B cell (primary cell): ENCODE results near the gene IRF9. TPM values are rescaled to one million over a fixed set of nuclear protein-coding genes. Genes with fewer than 3 reads are reported as not detected.

ENCODE experiments used
- ATAC-seq: fragments of 200-7000 bp; cut with Tn5 transposase; one replicate; pipeline ENCODE4 v1.10.0; 2021; ENCODE audit warnings: low read depth, mild to moderate bottlenecking, moderate number of reproducible peaks, moderate library complexity
- CTCF ChIA-PET: fragments of 350-600 bp; sonication (Branson Sonifier 250); formaldehyde crosslinking; loops from one replicate; lab custom pipeline; 2021; ENCODE audit warnings: antibody characterized with exemption, inconsistent platforms; lab: Charles Lee
- POLR2A ChIA-PET: fragments of 350-600 bp; sonication (Branson Sonifier 250); formaldehyde crosslinking; loops from one replicate; lab custom pipeline; 2021; ENCODE audit warnings: antibody characterized with exemption; lab: Charles Lee
- DNase-seq: peaks from one replicate; pipeline ENCODE4 v3.0.0; 2013
- H2AFZ ChIP-seq: 2 replicates; pipeline ENCODE4 v1.6.1; 2012; ENCODE audit warnings: mild to moderate bottlenecking, low read depth, low read length; ENCODE audit not compliant: insufficient read depth, poor library complexity, severe bottlenecking
- H3K27ac ChIP-seq, 2 donors: 1 replicate in 1 of 2; 2 replicates in 1 of 2; pipeline ENCODE4 v1.5.1; 2012 to 2013; ENCODE audit warnings: low read length in 2 of 2, mild to moderate bottlenecking in 2 of 2, moderate library complexity in 1 of 2
- H3K27me3 ChIP-seq, 4 experiments: fragments of 200-600 bp in 1 of 4; sonication (generic) in 1 of 4; replicated peaks in 1 of 4; 1 replicate in 2 of 4; 2 replicates in 2 of 4; pipeline versions ENCODE4 v1.6.1 to v1.7.0; 2013 to 2016; ENCODE audit warnings: low read length in 3 of 4, mild to moderate bottlenecking in 2 of 4, mixed read lengths in 1 of 4, moderate library complexity in 1 of 4; ENCODE audit not compliant: insufficient read depth in 4 of 4, control insufficient read depth in 3 of 4; ENCODE audit errors: control extremely low read depth in 1 of 4
- H3K36me3 ChIP-seq, 2 experiments: replicated peaks in 1 of 2; 1 replicate in 1 of 2; 2 replicates in 1 of 2; pipeline versions ENCODE4 v1.6.1 to v1.7.1; 2013; ENCODE audit warnings: low read length in 1 of 2; ENCODE audit not compliant: insufficient read depth in 2 of 2, control insufficient read depth in 1 of 2; ENCODE audit errors: control extremely low read depth in 1 of 2, extremely low read depth in 1 of 2
- H3K4me1 ChIP-seq, 2 donors: fragments of 200-600 bp in 1 of 2; sonication (generic) in 1 of 2; 1 replicate in 1 of 2; 2 replicates in 1 of 2; pipeline versions ENCODE4 v1.5.1 to v1.6.1; 2013 to 2017; ENCODE audit warnings: low read length in 2 of 2; ENCODE audit not compliant: control insufficient read depth in 2 of 2, insufficient read depth in 2 of 2
- H3K4me2 ChIP-seq: replicated peaks from 2 replicates; pipeline ENCODE3; 2012; ENCODE audit warnings: mild to moderate bottlenecking, low read depth, low read length; ENCODE audit not compliant: poor library complexity, severe bottlenecking
- H3K4me3 ChIP-seq, 5 experiments: fragments of 200-600 bp in 1 of 5; sonication (generic) in 1 of 5; 1 replicate in 3 of 5; 2 replicates in 2 of 5; pipeline versions ENCODE4 v1.5.1 to v1.7.0; 2011 to 2016; ENCODE audit warnings: low read length in 4 of 5, mild to moderate bottlenecking in 4 of 5, low read depth in 2 of 5, control low read depth in 1 of 5, moderate library complexity in 1 of 5; ENCODE audit not compliant: insufficient read depth in 1 of 5; ENCODE audit errors: control extremely low read depth in 1 of 5, extremely low read depth in 1 of 5
- H3K79me2 ChIP-seq: fragments of 200-600 bp; sonication (generic); one replicate; pipeline ENCODE4 v1.6.0; 2016; ENCODE audit warnings: low read length; ENCODE audit not compliant: control insufficient read depth, insufficient read depth
- H3K9ac ChIP-seq: fragments of 200-600 bp; sonication (generic); 2 replicates; pipeline ENCODE4 v1.6.1; 2017; ENCODE audit warnings: mild to moderate bottlenecking, low read length, moderate library complexity
- H3K9me3 ChIP-seq, 3 donors: one replicate each; pipeline versions ENCODE4 v1.6.1 to v1.7.1; 2013; ENCODE audit warnings: low read length in 2 of 3; ENCODE audit not compliant: control insufficient read depth in 2 of 3, insufficient read depth in 1 of 3; ENCODE audit errors: control extremely low read depth in 1 of 3
- H4K20me1 ChIP-seq: 2 replicates; pipeline ENCODE4 v1.6.0; 2012; ENCODE audit warnings: mild to moderate bottlenecking, low read length; ENCODE audit not compliant: insufficient read depth, control insufficient read depth, poor library complexity, severe bottlenecking
- H3K27ac Mint-ChIP-seq: one replicate; pipeline ENCODE4 v1.8.0; 2021; ENCODE audit warnings: mixed read lengths
- H3K27me3 Mint-ChIP-seq: one replicate; pipeline ENCODE4 v1.8.0; 2021; ENCODE audit warnings: mixed read lengths
- H3K4me1 Mint-ChIP-seq: one replicate; pipeline ENCODE4 v1.8.0; 2021; ENCODE audit warnings: mixed read lengths
- H3K4me3 Mint-ChIP-seq: one replicate; pipeline ENCODE4 v1.8.0; 2021; ENCODE audit warnings: mixed read lengths
- H3K9me3 Mint-ChIP-seq: one replicate; pipeline ENCODE4 v1.8.0; 2022; ENCODE audit warnings: mixed read lengths; ENCODE audit not compliant: insufficient read depth
- EZH2 ChIP-seq: IDR thresholded peaks from 2 replicates; pipeline ENCODE4 v1.6.1; 2012; ENCODE audit warnings: borderline replicate concordance, low read depth, mild to moderate bottlenecking, moderate library complexity, low read length; ENCODE audit not compliant: insufficient read depth, poor library complexity, severe bottlenecking
- WGBS: methylation state at CpG from one replicate; pipeline ENCODE4 v1.1.5; 2013; ENCODE audit warnings: missing lambda C conversion rate; ENCODE audit not compliant: insufficient coverage; 5-methylcytosine and 5-hydroxymethylcytosine counted together
- intact Hi-C: fragments of 100-400 bp; cut with micrococcal nuclease; formaldehyde crosslinking; loops from one replicate; pipeline ENCODE4 v1.10.0; 2022
- polyA plus RNA-seq: library from polyadenylated mRNA; depleted of rRNA; stranded (reverse); fragments of >200 nt; gene quantifications from 2 replicates; pipeline ENCODE4 v1.2.3, GENCODE V29; 2012
- total RNA-seq, 2 donors: library from RNA; stranded (reverse); fragments of 120-200 nt in 1 of 2; gene quantifications; 1 replicate in 1 of 2; 2 replicates in 1 of 2; pipeline versions ENCODE4 v1.2.3 to v1.2.4, GENCODE V29; 2013 to 2022
- TF ChIP-seq, protein P1 (sequence below): fragments of 200-600 bp; IDR thresholded peaks from one replicate; pipeline ENCODE4 v1.8.0; 2022; ENCODE audit warnings: antibody characterized with exemption, mild to moderate bottlenecking

Gene IRF9
- total and polyA plus RNA-seq, 2 donors (not counting 1 experiment from before 2014, with no cell fraction given), result 191 to 269 TPM

DNA sequence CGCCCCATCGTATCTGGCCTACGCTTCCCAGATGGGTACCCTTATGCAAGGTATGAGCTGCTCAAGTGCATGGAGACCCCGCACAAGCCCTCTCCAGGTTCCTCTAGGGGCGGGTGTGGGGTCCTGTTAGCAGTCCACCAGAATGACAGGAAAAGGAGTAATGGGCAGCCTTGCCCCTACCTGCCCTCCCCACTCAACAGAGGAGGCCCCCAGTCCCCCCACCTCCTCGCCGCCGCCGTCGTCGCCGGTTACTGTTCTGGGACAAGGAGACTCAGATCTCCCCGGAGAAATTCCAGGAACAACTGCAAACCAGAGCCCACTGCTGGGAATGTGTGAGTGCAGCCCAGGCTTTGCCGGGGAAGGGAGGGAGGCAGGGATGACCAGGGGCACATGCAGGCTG, 16.8 kb downstream of the IRF9 start:
- no peak overlapping the region for H3K27ac Mint-ChIP-seq
- Histone ChIP-seq H3K4me1 (peaks cover 0 to 2% of the 10 kb centered on the region in 2 donors), H3K9me3 (no peaks in the 10 kb centered on the region), H3K79me2 (no peaks in the 10 kb centered on the region), H4K20me1 (no peaks in the 10 kb centered on the region), H3K27me3 (no peaks in the 10 kb centered on the region), H3K36me3 (peaks cover 3 to 51% of the 10 kb centered on the region in 2 experiments), H3K4me3 (no peak overlapping the region), H3K4me2 (no peak overlapping the region), H3K9ac (no peak overlapping the region), H3K27ac (no peak overlapping the region), H2AFZ (no peak overlapping the region)
- 96% methylated on average over 8 of the region's 14 CpGs for WGBS
- DNase-seq, result no peak
- POLR2A ChIA-PET, result interaction anchor here (1.7 kb wide), 1 partner anchor 17 kb away, joined by 4 read pairs; the partner anchor contains the start of gene IRF9
- intact Hi-C loops, result no loop called here
- H3K4me1 Mint-ChIP-seq, result peaks cover 9% of the 10 kb centered on the region
- CTCF ChIA-PET, result interaction anchor here (1.1 kb wide), 1 partner anchor 87 kb away, joined by 4 read pairs; no protein-coding TSS in a partner anchor
- no peaks in the 10 kb centered on the region for H3K27me3 Mint-ChIP-seq
- TF ChIP-seq, protein P1, sequence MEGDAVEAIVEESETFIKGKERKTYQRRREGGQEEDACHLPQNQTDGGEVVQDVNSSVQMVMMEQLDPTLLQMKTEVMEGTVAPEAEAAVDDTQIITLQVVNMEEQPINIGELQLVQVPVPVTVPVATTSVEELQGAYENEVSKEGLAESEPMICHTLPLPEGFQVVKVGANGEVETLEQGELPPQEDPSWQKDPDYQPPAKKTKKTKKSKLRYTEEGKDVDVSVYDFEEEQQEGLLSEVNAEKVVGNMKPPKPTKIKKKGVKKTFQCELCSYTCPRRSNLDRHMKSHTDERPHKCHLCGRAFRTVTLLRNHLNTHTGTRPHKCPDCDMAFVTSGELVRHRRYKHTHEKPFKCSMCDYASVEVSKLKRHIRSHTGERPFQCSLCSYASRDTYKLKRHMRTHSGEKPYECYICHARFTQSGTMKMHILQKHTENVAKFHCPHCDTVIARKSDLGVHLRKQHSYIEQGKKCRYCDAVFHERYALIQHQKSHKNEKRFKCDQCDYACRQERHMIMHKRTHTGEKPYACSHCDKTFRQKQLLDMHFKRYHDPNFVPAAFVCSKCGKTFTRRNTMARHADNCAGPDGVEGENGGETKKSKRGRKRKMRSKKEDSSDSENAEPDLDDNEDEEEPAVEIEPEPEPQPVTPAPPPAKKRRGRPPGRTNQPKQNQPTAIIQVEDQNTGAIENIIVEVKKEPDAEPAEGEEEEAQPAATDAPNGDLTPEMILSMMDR, result no peak
- no peak for TF ChIP-seq EZH2
- no peak overlapping the region for H3K4me3 Mint-ChIP-seq
- H3K9me3 Mint-ChIP-seq, result no peaks in the 10 kb centered on the region
- ATAC-seq, result no peak

GRCh38 chr14:24178399-24179178, 17.5 kb downstream of the IRF9 start:
- Mint-ChIP-seq H3K27me3 (no peaks in the 10 kb centered on the region), H3K27ac (no peak overlapping the region), H3K4me3 (no peak overlapping the region), H3K4me1 (peaks cover 8% of the 10 kb centered on the region), H3K9me3 (no peaks in the 10 kb centered on the region)
- Histone ChIP-seq H4K20me1 (no peaks in the 10 kb centered on the region), H3K4me3 (no peak overlapping the region), H3K27me3 (no peaks in the 10 kb centered on the region), H3K4me1 (no peaks in the 10 kb centered on the region), H3K9me3 (no peaks in the 10 kb centered on the region), H3K36me3 (peaks cover 3 to 57% of the 10 kb centered on the region in 2 experiments), H3K27ac (no peak overlapping the region), H3K79me2 (no peaks in the 10 kb centered on the region), H3K4me2 (no peak overlapping the region), H3K9ac (no peak overlapping the region), H2AFZ (no peak overlapping the region)
- TF ChIP-seq EZH2, result no peak
- TF ChIP-seq, protein P1, result no peak
- no peak for ATAC-seq
- POLR2A ChIA-PET, result interaction anchor here (0.6 to 1.7 kb wide), 3 partner anchors 9 to 72 kb away, joined by 4 to 6 read pairs (median 5); partner anchors contain the start of gene IRF9
- no peak for DNase-seq
- WGBS, result 82% methylated on average over 1 of the region's 12 CpGs
- CTCF ChIA-PET, result interaction anchor here (1.2 kb wide), 1 partner anchor 129 kb away, joined by 3 read pairs; the partner anchor contains the start of gene CIDEB
- intact Hi-C loops, result no loop called here
